ENCODE results near the gene PDE6A.

GRCh38 chr5:149907828-149908227, 36.8 kb downstream of the PDE6A start:
- TF ChIP-seq GATA2 (IDR thresholded peaks at IDR 0.05; ENCODE audit: low read depth, low read length) (no peak), GATA3 (IDR thresholded peaks at IDR 0.05; ENCODE audit: low read depth, low read length) (no peak)
